Measurements from ENCODE around the gene HACE1.

HACE1 gene

GRCh38 chr6:104729433-104729832 lies 130.3 kb downstream of the HACE1 start:
- no peak for DNase-seq

- DNase-seq, result no peak
Measured at GRCh38 chr6:104728448-104728847, 131.3 kb downstream of the HACE1 start.

DNA sequence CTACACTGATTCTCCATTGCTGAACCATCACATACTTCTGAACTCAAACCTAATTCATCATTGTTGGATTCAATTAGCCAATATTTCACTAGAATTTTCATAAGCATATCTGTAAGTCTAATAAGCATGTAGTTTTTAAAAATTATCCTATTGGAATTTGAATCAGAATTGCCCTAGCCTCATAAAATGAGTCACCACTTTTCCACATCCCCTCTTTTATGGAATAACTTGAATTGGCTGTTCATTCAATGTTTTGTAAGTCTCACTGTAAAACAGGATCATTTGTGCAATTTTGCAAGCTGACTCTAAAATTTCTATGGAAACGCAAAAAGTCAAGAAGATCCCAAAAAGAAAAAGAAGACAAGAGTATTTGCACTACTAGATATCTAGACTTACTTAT lies 141.0 kb downstream of the HACE1 start:
- no peak for DNase-seq

- DNase-seq, result no peak
Measured at GRCh38 chr6:104716858-104717257, 142.9 kb downstream of the HACE1 start.

GRCh38 chr6:104714796-104715195 lies 144.9 kb downstream of the HACE1 start:
- DNase-seq, result no peak

GRCh38 chr6:104713982-104714381 lies 145.7 kb downstream of the HACE1 start:
- DNase-seq, result no peak

- no peak for DNase-seq
Measured at GRCh38 chr6:104711371-104711770, 148.3 kb downstream of the HACE1 start.

GRCh38 chr6:104710543-104711335 lies 149.0 kb downstream of the HACE1 start:
- DNase-seq, result no peak

DNA sequence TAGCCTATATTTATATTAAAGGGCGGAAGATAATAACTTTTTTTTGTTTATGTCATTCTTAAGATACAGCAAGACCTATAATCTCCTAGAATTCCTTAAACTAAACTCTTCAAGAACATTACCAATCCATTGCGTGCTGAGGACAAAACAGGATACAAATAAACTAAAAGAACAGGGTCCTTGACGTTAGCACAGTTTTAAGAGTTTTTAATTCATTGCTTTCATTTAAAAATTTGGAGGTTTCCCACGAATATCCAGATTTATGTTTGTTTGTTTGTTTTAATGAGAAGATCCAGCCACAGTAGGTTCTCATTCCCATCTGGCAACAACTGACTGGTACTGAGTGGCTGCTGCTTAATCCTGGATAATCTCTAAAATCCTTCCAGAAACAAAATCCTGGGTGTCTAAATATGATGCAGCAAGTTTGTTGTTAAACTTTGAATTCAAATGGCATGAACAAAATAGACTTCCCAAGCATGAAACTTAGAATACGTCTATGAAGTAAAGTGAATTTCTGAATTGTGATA lies 153.7 kb downstream of the HACE1 start:
- no peak for DNase-seq

- DNase-seq, result no peak
Measured at GRCh38 chr6:104705095-104705707, 154.5 kb downstream of the HACE1 start.

DNA sequence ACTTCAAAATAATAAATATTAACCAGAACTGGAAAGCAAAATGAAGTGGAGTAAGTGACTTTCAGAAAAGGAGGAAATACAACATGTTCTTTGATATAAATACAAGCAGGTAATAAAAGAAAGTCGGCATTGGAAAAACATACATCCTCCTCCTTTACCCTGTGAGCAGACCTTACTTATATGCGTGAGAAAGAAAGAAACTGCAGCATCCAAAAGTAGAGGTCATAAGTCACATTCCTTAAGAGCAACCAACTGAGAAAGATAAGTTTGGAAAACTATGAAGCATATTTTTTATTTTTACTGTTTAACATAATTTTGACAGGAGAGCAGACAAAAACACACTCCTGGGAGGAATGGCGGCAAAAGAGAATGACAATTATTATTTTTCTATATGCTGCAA lies 155.5 kb downstream of the HACE1 start:
- DNase-seq, result no peak

- no peak for DNase-seq
Measured at GRCh38 chr6:104702126-104702841, 157.4 kb downstream of the HACE1 start.

DNA sequence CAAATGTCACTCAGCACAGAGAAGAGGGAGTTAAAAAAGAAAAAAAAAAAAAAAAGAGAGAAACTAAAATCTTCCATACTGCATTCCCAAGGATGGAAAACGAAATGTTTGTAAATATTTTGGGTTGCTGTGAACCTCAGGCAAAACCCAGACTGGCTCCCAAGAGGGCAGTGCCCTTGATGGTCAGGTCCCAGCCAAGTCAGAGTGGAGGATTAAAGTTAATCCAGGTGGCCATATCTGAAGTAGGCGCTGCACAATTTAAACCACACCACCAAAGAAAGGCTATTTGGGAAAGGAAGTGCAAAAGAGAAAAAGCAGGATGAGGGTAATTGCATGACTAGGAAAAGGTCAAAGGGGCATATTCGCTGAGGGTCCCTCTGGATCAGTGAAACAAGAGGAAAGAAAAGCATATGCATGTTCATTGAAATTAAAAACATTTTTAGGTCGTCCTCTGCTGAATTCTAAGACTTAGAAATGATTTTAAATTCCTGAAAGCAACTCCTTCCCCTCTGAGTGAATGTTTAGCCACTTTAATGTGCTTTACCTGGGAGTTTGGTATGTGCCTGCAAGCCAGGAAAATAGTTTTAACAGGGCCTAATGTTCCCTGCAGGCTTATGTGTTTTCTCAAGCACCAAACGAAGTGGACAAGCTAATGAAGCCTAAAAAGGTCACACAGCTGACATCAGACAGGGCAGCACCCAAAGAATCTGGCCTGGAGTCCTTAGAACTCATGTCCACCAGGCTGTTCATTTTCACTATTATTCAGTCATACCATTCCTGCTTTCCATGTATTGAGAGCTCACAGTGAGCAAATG lies 159.1 kb downstream of the HACE1 start:
- DNase-seq, result no peak

- DNase-seq, result no peak
Measured at GRCh38 chr6:104699593-104700329, 160.0 kb downstream of the HACE1 start.

DNA sequence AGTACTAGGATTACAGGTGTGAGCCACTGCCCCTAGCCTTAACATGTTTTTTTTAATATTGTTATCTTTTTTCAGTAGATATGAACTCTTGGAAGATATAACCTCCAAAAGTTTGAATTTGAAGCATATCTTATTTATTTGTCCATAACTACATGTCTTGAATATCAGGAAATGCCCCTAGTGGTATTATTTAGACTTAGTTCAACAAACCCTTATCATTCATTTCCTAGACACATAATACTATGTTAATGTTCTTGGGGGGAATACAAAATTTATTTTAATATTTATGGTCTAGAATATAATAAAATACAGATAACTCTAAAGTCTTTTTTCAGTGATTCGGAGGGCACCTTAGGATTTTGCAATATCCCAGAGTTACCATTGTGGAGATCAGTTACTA lies 160.7 kb downstream of the HACE1 start:
- no peak for DNase-seq

DNA sequence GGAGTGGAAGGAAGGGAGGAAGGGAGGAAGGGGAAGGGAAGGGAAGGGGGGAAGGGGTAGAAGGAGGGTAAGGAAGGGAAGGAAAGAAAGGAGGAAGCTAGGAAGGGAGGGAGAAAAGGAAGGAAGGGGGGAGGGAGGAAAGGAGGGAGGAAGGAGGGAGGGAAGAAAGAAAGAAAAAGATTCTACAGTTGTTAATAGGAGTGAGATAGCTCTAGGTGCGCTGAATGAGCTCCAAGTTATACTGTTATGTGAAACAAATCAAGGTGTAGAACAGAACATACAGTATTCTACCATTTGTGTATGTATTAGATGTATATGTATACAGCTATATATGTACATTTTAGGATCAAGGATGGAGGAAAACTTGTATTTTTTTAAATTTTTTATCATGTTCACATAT lies 167.7 kb downstream of the HACE1 start:
- no peak for DNase-seq

GRCh38 chr6:104689551-104690205 lies 170.0 kb downstream of the HACE1 start:
- DNase-seq, result no peak

GRCh38 chr6:104688283-104688969 lies 171.3 kb downstream of the HACE1 start:
- DNase-seq, result no peak

DNA sequence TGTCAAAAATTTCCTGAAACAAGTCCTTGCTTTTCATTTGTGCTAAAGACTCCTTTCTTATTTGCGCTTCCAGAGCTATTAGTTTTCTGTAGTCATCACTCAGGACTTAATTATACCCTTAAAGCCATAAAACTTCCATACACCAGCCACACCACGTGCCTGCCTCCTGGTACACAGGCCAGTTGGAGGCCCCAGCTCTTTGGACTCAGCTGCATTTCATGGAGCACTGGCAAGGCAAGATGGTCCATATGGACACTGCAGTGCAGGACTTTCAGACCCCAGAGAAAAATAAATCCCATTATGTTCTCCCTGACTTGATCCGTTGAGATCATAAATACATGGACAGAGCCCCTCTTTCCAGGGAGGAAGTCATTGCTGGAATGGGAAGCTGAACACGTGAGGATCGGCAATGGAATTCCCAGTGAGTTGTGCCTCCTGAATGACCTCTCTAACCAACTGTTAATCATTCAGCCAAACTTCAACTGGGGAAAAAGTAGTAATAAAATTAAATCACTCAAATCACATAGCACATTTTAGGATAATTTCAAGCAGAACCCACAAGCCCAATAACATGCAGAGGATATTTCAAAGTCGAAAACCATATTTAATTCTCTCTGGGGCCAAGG lies 173.1 kb downstream of the HACE1 start:
- no peak for DNase-seq

DNA sequence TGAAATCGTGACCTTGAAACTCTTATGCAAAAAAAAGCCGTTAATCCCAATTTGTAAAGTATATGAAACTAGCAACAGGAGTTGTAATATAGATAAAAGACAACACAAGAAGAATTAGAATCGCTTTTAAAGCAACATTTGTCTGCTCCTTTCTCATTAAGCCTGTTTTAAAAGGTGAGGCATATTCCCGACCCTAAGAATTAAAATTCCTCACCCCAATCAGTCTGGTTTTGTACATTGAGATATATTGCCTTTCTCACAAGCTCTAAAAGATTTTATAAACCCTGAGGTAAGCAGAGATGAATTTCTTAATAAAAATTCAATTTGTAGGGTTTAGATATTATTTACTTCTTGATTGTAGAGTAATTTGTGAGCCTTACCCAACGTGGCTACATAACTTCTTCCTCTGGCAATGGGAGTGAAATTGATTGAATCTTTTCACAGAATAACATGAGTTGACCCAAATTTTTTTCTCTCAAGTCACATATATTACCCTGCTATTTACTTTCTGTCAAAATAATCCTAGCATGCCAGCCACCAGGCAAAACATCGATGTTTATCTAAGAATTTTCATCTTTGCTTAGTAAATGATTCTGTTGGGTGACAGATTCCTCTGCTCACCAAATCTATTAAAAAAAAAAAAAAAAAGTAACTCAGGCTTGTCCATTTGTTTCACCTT lies 173.7 kb downstream of the HACE1 start:
- DNase-seq, result no peak

Data from effector CD8-positive, alpha-beta T cell (primary cell).